Measurements from ENCODE around the gene CBLL1.

DNA sequence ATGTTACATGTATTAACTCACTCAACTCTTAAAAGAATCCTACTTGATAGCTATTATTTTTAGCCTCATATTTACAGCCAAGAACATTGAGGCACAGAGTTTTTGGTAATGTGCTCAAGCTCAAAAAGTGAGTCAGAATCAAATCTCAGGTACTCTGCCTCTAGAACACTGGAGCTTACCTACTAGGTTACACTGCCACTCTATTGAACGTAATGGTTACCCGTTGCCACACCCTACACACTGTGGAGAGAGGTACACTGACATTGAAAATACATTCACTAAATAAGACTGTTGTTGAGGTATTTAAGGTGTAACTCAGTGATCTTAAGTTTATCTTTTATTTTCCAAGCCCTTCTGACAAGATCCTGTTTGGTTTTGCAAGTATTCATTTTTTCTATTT, 41.2 kb downstream of the CBLL1 start:
- TF ChIP-seq, protein P1, sequence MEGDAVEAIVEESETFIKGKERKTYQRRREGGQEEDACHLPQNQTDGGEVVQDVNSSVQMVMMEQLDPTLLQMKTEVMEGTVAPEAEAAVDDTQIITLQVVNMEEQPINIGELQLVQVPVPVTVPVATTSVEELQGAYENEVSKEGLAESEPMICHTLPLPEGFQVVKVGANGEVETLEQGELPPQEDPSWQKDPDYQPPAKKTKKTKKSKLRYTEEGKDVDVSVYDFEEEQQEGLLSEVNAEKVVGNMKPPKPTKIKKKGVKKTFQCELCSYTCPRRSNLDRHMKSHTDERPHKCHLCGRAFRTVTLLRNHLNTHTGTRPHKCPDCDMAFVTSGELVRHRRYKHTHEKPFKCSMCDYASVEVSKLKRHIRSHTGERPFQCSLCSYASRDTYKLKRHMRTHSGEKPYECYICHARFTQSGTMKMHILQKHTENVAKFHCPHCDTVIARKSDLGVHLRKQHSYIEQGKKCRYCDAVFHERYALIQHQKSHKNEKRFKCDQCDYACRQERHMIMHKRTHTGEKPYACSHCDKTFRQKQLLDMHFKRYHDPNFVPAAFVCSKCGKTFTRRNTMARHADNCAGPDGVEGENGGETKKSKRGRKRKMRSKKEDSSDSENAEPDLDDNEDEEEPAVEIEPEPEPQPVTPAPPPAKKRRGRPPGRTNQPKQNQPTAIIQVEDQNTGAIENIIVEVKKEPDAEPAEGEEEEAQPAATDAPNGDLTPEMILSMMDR (conservative IDR thresholded peaks at IDR 0.05; ENCODE audit: low read depth, low read length) = no peak
- TF ChIP-seq EZH2phosphoT487 (IDR thresholded peaks at IDR 0.05; ENCODE audit: borderline replicate concordance, low read length) = no peak
